ENCODE results near the gene GIMAP8.

GRCh38 chr7:150503581-150503980 lies 53.2 kb downstream of the GIMAP8 start:
- TF ChIP-seq, protein P1, sequence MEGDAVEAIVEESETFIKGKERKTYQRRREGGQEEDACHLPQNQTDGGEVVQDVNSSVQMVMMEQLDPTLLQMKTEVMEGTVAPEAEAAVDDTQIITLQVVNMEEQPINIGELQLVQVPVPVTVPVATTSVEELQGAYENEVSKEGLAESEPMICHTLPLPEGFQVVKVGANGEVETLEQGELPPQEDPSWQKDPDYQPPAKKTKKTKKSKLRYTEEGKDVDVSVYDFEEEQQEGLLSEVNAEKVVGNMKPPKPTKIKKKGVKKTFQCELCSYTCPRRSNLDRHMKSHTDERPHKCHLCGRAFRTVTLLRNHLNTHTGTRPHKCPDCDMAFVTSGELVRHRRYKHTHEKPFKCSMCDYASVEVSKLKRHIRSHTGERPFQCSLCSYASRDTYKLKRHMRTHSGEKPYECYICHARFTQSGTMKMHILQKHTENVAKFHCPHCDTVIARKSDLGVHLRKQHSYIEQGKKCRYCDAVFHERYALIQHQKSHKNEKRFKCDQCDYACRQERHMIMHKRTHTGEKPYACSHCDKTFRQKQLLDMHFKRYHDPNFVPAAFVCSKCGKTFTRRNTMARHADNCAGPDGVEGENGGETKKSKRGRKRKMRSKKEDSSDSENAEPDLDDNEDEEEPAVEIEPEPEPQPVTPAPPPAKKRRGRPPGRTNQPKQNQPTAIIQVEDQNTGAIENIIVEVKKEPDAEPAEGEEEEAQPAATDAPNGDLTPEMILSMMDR (IDR thresholded peaks at IDR 0.05), result no peak
- no peak for TF ChIP-seq SIN3A (IDR thresholded peaks at IDR 0.05; ENCODE audit: borderline replicate concordance, insufficient read depth, low read depth, low read length)
